ENCODE measurements around the gene CHRNA1. TPM values are rescaled to one million over a fixed set of nuclear protein-coding genes. Genes with fewer than 3 reads are reported as not detected.
A peak's percentile ranks its signal among the peaks of the same experiment; 100 is the strongest.

The CHRNA1 gene
- total RNA-seq, 1 experiment from 2014 or later, result not detected

- intact Hi-C loops (cut with micrococcal nuclease; ENCODE audit: unreplicated experiment), result loop anchor here (5.0 kb wide), 1 partner anchor 578 kb away; no protein-coding TSS in a partner anchor
- H3K4me3 Mint-ChIP-seq (ENCODE audit: low read depth, unreplicated experiment), result no peak overlapping the region
- no peak for TF ChIP-seq CTCF (IDR thresholded peaks at IDR 0.05; ENCODE audit: unreplicated experiment)
- CTCF ChIA-PET, result no interaction called here
- no TSS peak for BruUV-seq (replicated peaks)
- H3K27ac Mint-ChIP-seq (ENCODE audit: unreplicated experiment), result no peak overlapping the region
- H3K4me1 Mint-ChIP-seq (ENCODE audit: low read depth, unreplicated experiment), result no peaks in the 10 kb centered on the region
- H3K36me3 Mint-ChIP-seq (ENCODE audit: insufficient read depth, unreplicated experiment), result no peaks in the 10 kb centered on the region
- no peak for DNase-seq
- no peaks in the 10 kb centered on the region for H3K9me3 Mint-ChIP-seq (ENCODE audit: low read depth, unreplicated experiment)
- H3K27me3 Mint-ChIP-seq (ENCODE audit: unreplicated experiment), result peaks cover 75% of the 10 kb centered on the region
Observed at GRCh38 chr2:174704061-174704460, 60.2 kb downstream of the CHRNA1 start.

- intact Hi-C loops (cut with micrococcal nuclease; ENCODE audit: unreplicated experiment), result loop anchor here (5.0 kb wide), 1 partner anchor 579 kb away; no protein-coding TSS in a partner anchor
- Mint-ChIP-seq H3K4me3 (ENCODE audit: low read depth, unreplicated experiment) (no peak overlapping the region), H3K9me3 (ENCODE audit: low read depth, unreplicated experiment) (no peaks in the 10 kb centered on the region), H3K27me3 (ENCODE audit: unreplicated experiment) (peaks cover 69% of the 10 kb centered on the region), H3K36me3 (ENCODE audit: insufficient read depth, unreplicated experiment) (no peaks in the 10 kb centered on the region), H3K4me1 (ENCODE audit: low read depth, unreplicated experiment) (no peaks in the 10 kb centered on the region), H3K27ac (ENCODE audit: unreplicated experiment) (no peak overlapping the region)
- TF ChIP-seq CTCF (IDR thresholded peaks at IDR 0.05; ENCODE audit: unreplicated experiment), result no peak
- no TSS peak for BruUV-seq (replicated peaks)
- CTCF ChIA-PET, result no interaction called here
- DNase-seq, result no peak
Observed at GRCh38 chr2:174703430-174703829, 60.8 kb downstream of the CHRNA1 start.

- no TSS peak for BruUV-seq (replicated peaks)
- H3K27me3 Mint-ChIP-seq (ENCODE audit: unreplicated experiment), result peaks cover 61% of the 10 kb centered on the region
- no peak overlapping the region for H3K4me3 Mint-ChIP-seq (ENCODE audit: low read depth, unreplicated experiment)
- no peaks in the 10 kb centered on the region for H3K4me1 Mint-ChIP-seq (ENCODE audit: low read depth, unreplicated experiment)
- no peaks in the 10 kb centered on the region for H3K9me3 Mint-ChIP-seq (ENCODE audit: low read depth, unreplicated experiment)
- TF ChIP-seq CTCF (IDR thresholded peaks at IDR 0.05; ENCODE audit: unreplicated experiment), result no peak
- no peak for DNase-seq
- H3K36me3 Mint-ChIP-seq (ENCODE audit: insufficient read depth, unreplicated experiment), result no peaks in the 10 kb centered on the region
- no peak overlapping the region for H3K27ac Mint-ChIP-seq (ENCODE audit: unreplicated experiment)
- intact Hi-C loops (cut with micrococcal nuclease; ENCODE audit: unreplicated experiment), result loop anchor here (5.0 kb wide), 1 partner anchor 580 kb away; no protein-coding TSS in a partner anchor
- CTCF ChIA-PET, result no interaction called here
Observed at GRCh38 chr2:174702541-174702940, 61.7 kb downstream of the CHRNA1 start.

GRCh38 chr2:174699993-174700766 lies 64.1 kb downstream of the CHRNA1 start:
- peak; percentile 28 for DNase-seq
- H3K9me3 Mint-ChIP-seq (ENCODE audit: low read depth, unreplicated experiment), result no peaks in the 10 kb centered on the region
- CTCF ChIA-PET, result interaction anchor here (0.6 to 2.5 kb wide), 6 partner anchors 9 to 237 kb away, joined by 3 to 10 read pairs (median 4); no protein-coding TSS in a partner anchor
- BruUV-seq (replicated peaks), result no TSS peak
- no peaks in the 10 kb centered on the region for H3K4me1 Mint-ChIP-seq (ENCODE audit: low read depth, unreplicated experiment)
- H3K4me3 Mint-ChIP-seq (ENCODE audit: low read depth, unreplicated experiment), result no peak overlapping the region
- peaks cover 60% of the 10 kb centered on the region for H3K27me3 Mint-ChIP-seq (ENCODE audit: unreplicated experiment)
- peak; percentile 57 for TF ChIP-seq CTCF (IDR thresholded peaks at IDR 0.05; ENCODE audit: unreplicated experiment)
- intact Hi-C loops (cut with micrococcal nuclease; ENCODE audit: unreplicated experiment), result loop anchor here (1.0 to 5.0 kb wide), 3 partner anchors 49 to 582 kb away; no protein-coding TSS in a partner anchor
- no peaks in the 10 kb centered on the region for H3K36me3 Mint-ChIP-seq (ENCODE audit: insufficient read depth, unreplicated experiment)
- no peak overlapping the region for H3K27ac Mint-ChIP-seq (ENCODE audit: unreplicated experiment)

Other genes with a start within 250 kb of the CHRNA1 start
- 0.73 and 0.87 TPM in 2 replicates for gene WIPF1, start 166.7 kb downstream of the CHRNA1 start, total RNA-seq (2022)
- 1.3 and 2.4 TPM in 2 replicates for gene CHN1, start 240.9 kb upstream of the CHRNA1 start, total RNA-seq (2022)